Measurements from ENCODE around the gene CAMK2B. TPM values are rescaled to one million over a fixed set of nuclear protein-coding genes. Genes with fewer than 3 reads are reported as not detected.

Gene CAMK2B
- total RNA-seq, 1 experiment from 2014 or later: 0.13 TPM

- no peak overlapping the region for H3K4me3 ChIP-seq (ENCODE audit: low read depth, low read length, poor library complexity, severe bottlenecking)
- BruUV-seq (replicated peaks): no TSS peak
- H3K27me3 ChIP-seq (replicated peaks; ENCODE audit: insufficient read depth, low read depth, low read length, poor library complexity): peaks cover 4% of the 10 kb centered on the region
- TF ChIP-seq EZH2 (IDR thresholded peaks at IDR 0.05; ENCODE audit: borderline replicate concordance, low read depth, low read length, poor library complexity, severe bottlenecking): no peak
- TF ChIP-seq CTCF (conservative IDR thresholded peaks at IDR 0.05; ENCODE audit: low read depth, low read length): no peak
- CTCF ChIA-PET: no interaction called here
- no peaks in the 10 kb centered on the region for H3K36me3 ChIP-seq (ENCODE audit: insufficient read depth, low read length, poor library complexity, severe bottlenecking)
- DNase-seq (ENCODE audit: low spot score): no peak
- intact Hi-C loops (cut with micrococcal nuclease; ENCODE audit: unreplicated experiment): no loop called here
- POLR2A ChIA-PET (ENCODE audit: low non-redundant PET): no interaction called here
- no peak overlapping the region for H3K27ac ChIP-seq (ENCODE audit: low read depth, low read length, poor library complexity, severe bottlenecking)
- H3K4me1 ChIP-seq (ENCODE audit: insufficient read depth, low read length, poor library complexity, severe bottlenecking): no peaks in the 10 kb centered on the region
- no peaks in the 10 kb centered on the region for H3K9me3 ChIP-seq (ENCODE audit: low read depth, low read length, poor library complexity, severe bottlenecking)
Measured at GRCh38 chr7:44267178-44267577, 58.2 kb downstream of the CAMK2B start.

GRCh38 chr7:44266526-44266925 lies 58.9 kb downstream of the CAMK2B start:
- H3K27ac ChIP-seq (ENCODE audit: low read depth, low read length, poor library complexity, severe bottlenecking): no peak overlapping the region
- POLR2A ChIA-PET (ENCODE audit: low non-redundant PET): no interaction called here
- intact Hi-C loops (cut with micrococcal nuclease; ENCODE audit: unreplicated experiment): no loop called here
- H3K9me3 ChIP-seq (ENCODE audit: low read depth, low read length, poor library complexity, severe bottlenecking): no peaks in the 10 kb centered on the region
- H3K36me3 ChIP-seq (ENCODE audit: insufficient read depth, low read length, poor library complexity, severe bottlenecking): no peaks in the 10 kb centered on the region
- CTCF ChIA-PET: interaction anchor here (0.6 kb wide), 1 partner anchor 247 kb away, joined by 5 read pairs; no protein-coding TSS in a partner anchor
- BruUV-seq (replicated peaks): no TSS peak
- no peak overlapping the region for H3K4me3 ChIP-seq (ENCODE audit: low read depth, low read length, poor library complexity, severe bottlenecking)
- no peak for DNase-seq (ENCODE audit: low spot score)
- no peak for TF ChIP-seq EZH2 (IDR thresholded peaks at IDR 0.05; ENCODE audit: borderline replicate concordance, low read depth, low read length, poor library complexity, severe bottlenecking)
- TF ChIP-seq CTCF (conservative IDR thresholded peaks at IDR 0.05; ENCODE audit: low read depth, low read length): no peak
- peaks cover 4% of the 10 kb centered on the region for H3K27me3 ChIP-seq (replicated peaks; ENCODE audit: insufficient read depth, low read depth, low read length, poor library complexity)
- no peaks in the 10 kb centered on the region for H3K4me1 ChIP-seq (ENCODE audit: insufficient read depth, low read length, poor library complexity, severe bottlenecking)

GRCh38 chr7:44265728-44266127 lies 59.7 kb downstream of the CAMK2B start:
- POLR2A ChIA-PET (ENCODE audit: low non-redundant PET): no interaction called here
- Histone ChIP-seq H3K27ac (ENCODE audit: low read depth, low read length, poor library complexity, severe bottlenecking) (no peak overlapping the region), H3K9me3 (ENCODE audit: low read depth, low read length, poor library complexity, severe bottlenecking) (no peaks in the 10 kb centered on the region), H3K36me3 (ENCODE audit: insufficient read depth, low read length, poor library complexity, severe bottlenecking) (no peaks in the 10 kb centered on the region), H3K4me1 (ENCODE audit: insufficient read depth, low read length, poor library complexity, severe bottlenecking) (no peaks in the 10 kb centered on the region), H3K4me3 (ENCODE audit: low read depth, low read length, poor library complexity, severe bottlenecking) (no peak overlapping the region), H3K27me3 (replicated peaks; ENCODE audit: insufficient read depth, low read depth, low read length, poor library complexity) (peaks cover 4% of the 10 kb centered on the region)
- CTCF ChIA-PET: interaction anchor here (0.6 kb wide), 1 partner anchor 246 kb away, joined by 5 read pairs; no protein-coding TSS in a partner anchor
- no peak for DNase-seq (ENCODE audit: low spot score)
- no peak for TF ChIP-seq EZH2 (IDR thresholded peaks at IDR 0.05; ENCODE audit: borderline replicate concordance, low read depth, low read length, poor library complexity, severe bottlenecking)
- no peak for TF ChIP-seq CTCF (conservative IDR thresholded peaks at IDR 0.05; ENCODE audit: low read depth, low read length)
- no TSS peak for BruUV-seq (replicated peaks)
- intact Hi-C loops (cut with micrococcal nuclease; ENCODE audit: unreplicated experiment): no loop called here
